ENCODE results near the gene ACSM2A. TPM values are rescaled to one million over a fixed set of nuclear protein-coding genes. Genes with fewer than 3 reads are reported as not detected.
"Not testable (repeated sequence)": the region's sequence is repeated elsewhere in the genome, so short reads cannot be mapped to it uniquely, and the experiment has no call there.

ACSM2A gene
- total RNA-seq: not detected

- not testable (repeated sequence) for H3K4me1 ChIP-seq (ENCODE audit: insufficient read depth, low read length); H3K9me3 ChIP-seq (ENCODE audit: low read depth, low read length); H3K27me3 ChIP-seq (ENCODE audit: insufficient read depth, low read length); H3K4me3 ChIP-seq (ENCODE audit: low read length)
These were observed at the start of gene ACSM2A for GRCh38 chr16:20451364-20451763. ACSM2A (plus strand) TSS chr16:20451521; CDS start chr16:20460115, 8,594 bp downstream.

DNA sequence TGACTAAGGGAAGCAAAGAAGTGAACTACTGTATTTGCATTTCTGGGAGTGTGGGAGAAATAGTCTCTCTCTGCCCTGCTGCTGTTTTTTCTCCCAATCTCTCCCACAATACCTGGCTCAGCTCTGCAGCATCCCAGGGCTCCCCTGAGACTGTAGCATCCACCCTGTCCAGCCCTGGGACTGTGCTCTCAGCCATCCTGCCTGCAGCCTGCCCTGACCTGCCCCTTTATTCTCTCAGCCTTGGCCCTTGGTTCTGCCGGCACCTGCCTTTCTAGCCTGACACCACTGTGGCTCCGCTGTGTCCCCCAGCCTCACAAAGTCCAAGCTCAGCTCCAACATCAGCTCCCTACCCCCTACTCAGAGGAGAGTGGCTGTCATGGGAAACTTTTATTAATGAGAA is 48.7 kb upstream of the ACSM2A start:
- Histone ChIP-seq H3K4me3 (ENCODE audit: low read length) (no peak overlapping the region), H3K4me1 (ENCODE audit: insufficient read depth, low read length) (no peaks in the 10 kb centered on the region), H3K27me3 (ENCODE audit: insufficient read depth, low read length) (no peaks in the 10 kb centered on the region), H3K9me3 (ENCODE audit: low read depth, low read length) (no peaks in the 10 kb centered on the region)

DNA sequence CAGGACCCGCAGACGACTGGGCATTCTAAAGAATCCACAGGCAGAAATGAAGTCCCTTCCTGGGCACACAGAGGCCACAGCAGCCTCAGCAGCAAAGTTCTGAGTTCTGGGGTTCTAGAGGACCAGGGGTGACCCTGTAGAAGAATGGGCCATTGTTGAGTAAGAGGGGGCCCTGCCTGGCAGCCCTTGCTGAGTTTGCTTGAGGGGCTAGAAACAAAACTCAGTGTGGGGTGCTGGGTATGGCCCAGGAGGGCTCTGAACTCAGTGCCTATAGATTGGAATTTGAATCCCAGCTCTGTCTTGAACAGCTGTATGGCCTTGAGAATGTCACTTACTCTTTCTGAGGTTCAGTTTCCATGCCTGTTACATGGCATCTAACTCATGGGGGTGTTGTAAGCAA is 46.7 kb upstream of the ACSM2A start, which contains the start of gene PDILT:
Gene PDILT, minus strand, starts transcription at position 101 of the 400 bp plus-strand sequence. CDS start 5,437 bp downstream, outside the sequence.
- Histone ChIP-seq H3K9me3 (ENCODE audit: low read depth, low read length) (no peaks in the 10 kb centered on the region), H3K4me3 (ENCODE audit: low read length) (no peak within 1 kb of the TSS), H3K4me1 (ENCODE audit: insufficient read depth, low read length) (peaks cover 4% of the 10 kb centered on the region), H3K27me3 (ENCODE audit: insufficient read depth, low read length) (no peaks in the 10 kb centered on the region)

- Histone ChIP-seq H3K27me3 (ENCODE audit: insufficient read depth, low read length) (no peaks in the 10 kb centered on the region), H3K4me1 (ENCODE audit: insufficient read depth, low read length) (peaks cover 12% of the 10 kb centered on the region), H3K9me3 (ENCODE audit: low read depth, low read length) (no peaks in the 10 kb centered on the region), H3K4me3 (ENCODE audit: low read length) (no peak within 1 kb of the TSS)
These were observed 41.8 kb upstream of the ACSM2A start, which contains the start of gene ACSM5 for GRCh38 chr16:20409398-20410120. ACSM5 (plus strand) TSS chr16:20409534; CDS start chr16:20411485, 1,951 bp downstream.

DNA sequence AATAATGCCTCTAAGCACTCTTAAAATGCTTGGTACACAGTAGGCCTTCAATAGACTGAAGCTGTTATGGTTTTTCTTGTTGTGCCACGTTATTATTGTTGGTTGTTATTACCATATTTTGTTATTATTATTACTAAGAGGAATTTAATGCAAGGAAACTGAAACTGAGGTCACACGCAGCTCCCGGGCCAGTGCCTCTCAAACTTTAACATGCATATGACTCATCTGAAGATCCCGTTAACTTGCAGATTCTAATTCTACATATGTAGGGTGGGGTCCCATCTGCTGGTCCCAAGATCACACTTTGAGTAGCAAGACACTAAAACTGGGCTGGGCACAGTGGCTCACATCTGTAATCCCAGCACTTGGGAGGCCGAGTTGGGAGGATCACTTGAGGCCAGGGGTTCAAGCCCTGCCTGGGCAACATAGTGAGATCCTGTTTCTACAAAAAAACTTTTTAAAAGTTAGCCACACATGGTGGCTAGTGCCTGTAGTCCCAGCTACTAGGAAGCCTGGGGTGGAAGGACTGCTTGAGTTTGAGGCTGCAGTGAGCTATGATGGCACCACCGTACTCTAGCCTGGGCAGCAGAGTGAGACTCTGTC is 41.1 kb upstream of the ACSM2A start:
- Histone ChIP-seq H3K4me1 (ENCODE audit: insufficient read depth, low read length) (peaks cover 12% of the 10 kb centered on the region), H3K4me3 (ENCODE audit: low read length) (no peak overlapping the region), H3K9me3 (ENCODE audit: low read depth, low read length) (no peaks in the 10 kb centered on the region), H3K27me3 (ENCODE audit: insufficient read depth, low read length) (peaks cover 2% of the 10 kb centered on the region)

DNA sequence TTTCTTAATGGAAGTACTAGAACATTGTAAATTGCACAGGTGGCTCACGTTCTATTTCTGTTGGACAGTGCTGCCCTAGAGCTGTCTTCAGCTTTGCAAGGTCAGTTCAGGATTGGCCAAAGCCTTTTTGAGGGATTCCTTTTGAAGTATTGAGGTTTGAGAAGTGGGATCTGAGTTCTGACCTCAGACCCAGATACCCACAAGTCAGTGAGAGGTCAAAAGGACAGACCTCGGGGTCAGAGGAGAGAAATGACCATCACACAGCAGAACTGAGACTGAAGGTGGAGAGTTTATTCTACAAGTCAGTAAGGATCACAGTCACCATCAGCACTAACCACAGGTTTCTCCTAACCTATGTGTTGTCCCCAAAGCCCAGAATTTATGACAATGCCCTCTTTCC is 40.3 kb upstream of the ACSM2A start:
- Histone ChIP-seq H3K4me1 (ENCODE audit: insufficient read depth, low read length) (peaks cover 12% of the 10 kb centered on the region), H3K9me3 (ENCODE audit: low read depth, low read length) (no peaks in the 10 kb centered on the region), H3K27me3 (ENCODE audit: insufficient read depth, low read length) (peaks cover 4% of the 10 kb centered on the region), H3K4me3 (ENCODE audit: low read length) (no peak overlapping the region)

DNA sequence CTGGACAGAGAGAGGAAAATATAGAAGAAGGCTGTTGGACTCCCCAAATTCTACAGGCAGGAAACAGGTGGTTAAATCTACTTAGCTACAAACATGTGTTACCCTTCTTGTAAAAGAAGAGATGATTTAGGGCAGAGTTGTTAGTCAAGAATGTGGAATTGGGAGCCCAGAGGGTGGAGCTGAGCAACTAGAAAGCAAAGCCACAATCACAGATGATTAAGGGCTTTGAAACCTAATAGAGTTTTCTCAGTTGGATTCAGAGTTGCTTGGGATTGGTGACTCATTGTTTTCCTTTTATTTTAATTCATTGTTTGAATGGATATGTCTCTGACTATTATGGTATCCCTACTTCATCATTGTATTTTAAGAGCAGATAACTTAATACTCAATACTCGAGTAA is 35.8 kb upstream of the ACSM2A start:
- Histone ChIP-seq H3K4me1 (ENCODE audit: insufficient read depth, low read length) (peaks cover 2% of the 10 kb centered on the region), H3K4me3 (ENCODE audit: low read length) (no peak overlapping the region), H3K27me3 (ENCODE audit: insufficient read depth, low read length) (peaks cover 4% of the 10 kb centered on the region), H3K9me3 (ENCODE audit: low read depth, low read length) (no peaks in the 10 kb centered on the region)

- H3K9me3 ChIP-seq (ENCODE audit: low read depth, low read length); H3K4me3 ChIP-seq (ENCODE audit: low read length); H3K4me1 ChIP-seq (ENCODE audit: insufficient read depth, low read length); H3K27me3 ChIP-seq (ENCODE audit: insufficient read depth, low read length): not testable (repeated sequence)
These were observed 32.2 kb upstream of the ACSM2A start for GRCh38 chr16:20419093-20419492.

- H3K4me1 ChIP-seq (ENCODE audit: insufficient read depth, low read length); H3K27me3 ChIP-seq (ENCODE audit: insufficient read depth, low read length); H3K4me3 ChIP-seq (ENCODE audit: low read length); H3K9me3 ChIP-seq (ENCODE audit: low read depth, low read length): not testable (repeated sequence)
These were observed 29.6 kb upstream of the ACSM2A start for GRCh38 chr16:20421748-20422147.

- H3K27me3 ChIP-seq (ENCODE audit: insufficient read depth, low read length); H3K9me3 ChIP-seq (ENCODE audit: low read depth, low read length); H3K4me3 ChIP-seq (ENCODE audit: low read length); H3K4me1 ChIP-seq (ENCODE audit: insufficient read depth, low read length): not testable (repeated sequence)
These were observed 27.6 kb upstream of the ACSM2A start for GRCh38 chr16:20423772-20424128.

DNA sequence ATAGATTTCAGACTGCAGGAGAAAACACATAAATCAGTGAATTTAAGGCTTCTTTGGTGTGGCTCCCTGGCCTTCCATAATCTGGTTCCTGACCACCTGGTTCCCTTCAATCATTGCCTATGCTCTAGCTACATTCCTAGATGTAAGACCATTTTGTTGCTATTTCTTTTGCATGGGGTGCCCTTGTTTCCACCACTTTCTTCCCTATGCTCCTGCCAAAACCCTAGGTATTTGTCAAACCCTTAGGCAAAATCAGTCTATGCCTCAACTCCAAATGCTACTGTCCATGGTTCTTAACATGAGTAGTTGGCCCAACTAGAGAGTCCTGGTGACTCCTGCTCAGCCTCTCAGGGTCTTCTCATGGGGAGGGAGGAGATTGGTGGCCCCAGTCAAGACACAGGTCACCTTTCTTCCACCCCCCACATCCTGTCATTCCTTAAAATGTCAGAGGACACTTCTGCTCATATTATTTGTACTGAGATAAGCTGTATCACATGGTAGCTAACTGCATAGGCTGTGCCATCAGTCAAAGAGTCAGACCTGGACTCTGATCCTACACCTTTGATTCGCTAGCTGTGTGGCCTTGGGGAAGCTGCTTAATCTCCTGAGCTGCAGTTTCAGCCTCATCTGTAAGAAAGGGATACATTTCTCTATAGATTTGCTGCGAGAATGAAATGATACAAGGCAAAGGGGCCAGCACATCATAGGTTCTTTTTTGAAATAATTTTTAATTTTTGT is 27.0 kb upstream of the ACSM2A start:
- no peaks in the 10 kb centered on the region for H3K9me3 ChIP-seq (ENCODE audit: low read depth, low read length)
- no peaks in the 10 kb centered on the region for H3K4me1 ChIP-seq (ENCODE audit: insufficient read depth, low read length)
- no peak overlapping the region for H3K4me3 ChIP-seq (ENCODE audit: low read length)
- H3K27me3 ChIP-seq (ENCODE audit: insufficient read depth, low read length): no peaks in the 10 kb centered on the region

DNA sequence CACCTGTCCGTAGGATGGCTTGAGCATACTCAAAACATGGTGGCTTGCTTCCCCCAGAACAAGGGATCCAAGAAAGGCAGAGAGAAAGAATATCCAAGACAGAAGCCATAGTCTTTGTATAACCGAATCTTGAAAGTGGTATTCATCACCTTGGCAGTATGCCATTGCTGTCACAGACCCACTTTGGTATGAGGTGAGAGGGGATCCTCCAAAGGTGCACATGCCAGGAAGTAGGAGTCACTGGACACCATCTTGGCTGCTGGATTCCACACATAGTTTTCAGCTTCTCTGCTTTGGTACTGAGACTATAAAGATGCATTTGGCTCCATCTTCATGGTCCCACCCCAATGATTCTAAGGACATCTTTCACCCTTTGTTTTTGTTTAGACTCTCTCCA is 23.9 kb upstream of the ACSM2A start:
- not testable (repeated sequence) for H3K4me3 ChIP-seq (ENCODE audit: low read length); H3K27me3 ChIP-seq (ENCODE audit: insufficient read depth, low read length); H3K4me1 ChIP-seq (ENCODE audit: insufficient read depth, low read length); H3K9me3 ChIP-seq (ENCODE audit: low read depth, low read length)

DNA sequence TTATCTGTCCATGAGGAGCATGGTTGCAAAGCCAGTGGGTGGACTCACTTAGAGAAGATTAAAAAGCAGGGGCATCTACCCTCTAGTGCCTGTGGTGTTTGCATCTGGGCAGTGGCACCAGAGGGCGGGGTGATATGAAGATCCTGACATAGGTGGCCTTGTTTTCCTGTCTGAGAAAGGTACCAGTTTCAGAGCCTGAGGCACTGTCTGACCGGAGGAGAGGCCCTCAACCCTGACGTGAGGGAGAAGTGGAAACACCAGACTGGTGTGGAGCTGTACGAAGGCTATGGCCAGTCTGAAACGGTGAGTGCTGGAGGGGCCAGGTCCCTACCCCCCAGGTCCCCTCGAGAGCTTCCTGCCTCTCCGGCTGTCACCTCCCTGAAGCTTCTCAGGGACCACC is 21.8 kb upstream of the ACSM2A start:
- not testable (repeated sequence) for H3K9me3 ChIP-seq (ENCODE audit: low read depth, low read length); H3K27me3 ChIP-seq (ENCODE audit: insufficient read depth, low read length); H3K4me1 ChIP-seq (ENCODE audit: insufficient read depth, low read length); H3K4me3 ChIP-seq (ENCODE audit: low read length)

DNA sequence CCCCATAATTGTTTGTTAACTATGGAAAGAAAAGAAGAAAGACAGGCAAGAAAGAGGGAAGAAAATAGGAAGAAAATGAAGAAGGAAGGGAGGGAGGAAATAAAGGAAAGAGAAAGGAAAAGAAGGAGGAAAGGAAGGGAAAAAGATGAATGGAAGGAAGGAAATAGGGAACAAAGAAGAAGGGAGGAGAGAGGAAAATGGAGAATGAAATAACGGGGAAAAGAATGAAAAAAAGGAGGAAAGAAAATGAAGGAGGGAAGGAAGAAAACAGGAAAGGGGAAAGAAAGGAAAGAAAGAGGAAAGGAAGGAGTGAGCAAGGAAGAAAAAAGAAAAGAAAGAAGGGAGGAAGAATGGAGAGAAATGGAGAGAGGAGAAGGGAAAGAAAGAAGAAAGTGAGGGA is 20.8 kb upstream of the ACSM2A start:
- H3K9me3 ChIP-seq (ENCODE audit: low read depth, low read length): not testable (repeated sequence)

DNA sequence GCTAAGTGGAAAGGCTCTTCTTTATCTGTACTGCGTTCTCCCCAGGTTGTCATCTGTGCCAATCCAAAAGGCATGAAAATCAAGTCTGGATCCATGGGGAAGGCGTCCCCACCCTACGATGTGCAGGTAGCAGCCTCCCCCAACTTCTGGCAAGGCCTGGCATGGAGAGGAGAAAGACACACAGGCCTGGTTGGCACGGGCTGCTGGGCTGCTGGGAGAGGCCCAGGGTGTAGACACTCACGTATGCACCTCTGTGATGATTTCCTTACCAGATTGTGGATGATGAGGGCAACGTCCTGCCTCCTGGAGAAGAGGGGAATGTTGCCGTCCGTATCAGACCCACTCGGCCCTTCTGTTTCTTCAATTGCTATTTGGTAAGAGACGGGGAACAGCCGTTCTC is 20.4 kb upstream of the ACSM2A start:
- H3K4me1 ChIP-seq (ENCODE audit: insufficient read depth, low read length): no peaks in the 10 kb centered on the region
- H3K4me3 ChIP-seq (ENCODE audit: low read length): no peak overlapping the region
- H3K27me3 ChIP-seq (ENCODE audit: insufficient read depth, low read length): no peaks in the 10 kb centered on the region
- no peaks in the 10 kb centered on the region for H3K9me3 ChIP-seq (ENCODE audit: low read depth, low read length)

More for the DNA sequence above, 20.8 kb upstream of the ACSM2A start:
- H3K4me1 ChIP-seq (ENCODE audit: insufficient read depth, low read length); H3K27me3 ChIP-seq (ENCODE audit: insufficient read depth, low read length); H3K4me3 ChIP-seq (ENCODE audit: low read length): not testable (repeated sequence)

Data from mononuclear cell (primary cell).